ENCODE measurements around the gene SHISA2. TPM values are rescaled to one million over a fixed set of nuclear protein-coding genes. Genes with fewer than 3 reads are reported as not detected.

SHISA2 gene
- total and polyA plus RNA-seq, 4 donors, result under 0.01 to 2.1 TPM; not detected in 2

DNA sequence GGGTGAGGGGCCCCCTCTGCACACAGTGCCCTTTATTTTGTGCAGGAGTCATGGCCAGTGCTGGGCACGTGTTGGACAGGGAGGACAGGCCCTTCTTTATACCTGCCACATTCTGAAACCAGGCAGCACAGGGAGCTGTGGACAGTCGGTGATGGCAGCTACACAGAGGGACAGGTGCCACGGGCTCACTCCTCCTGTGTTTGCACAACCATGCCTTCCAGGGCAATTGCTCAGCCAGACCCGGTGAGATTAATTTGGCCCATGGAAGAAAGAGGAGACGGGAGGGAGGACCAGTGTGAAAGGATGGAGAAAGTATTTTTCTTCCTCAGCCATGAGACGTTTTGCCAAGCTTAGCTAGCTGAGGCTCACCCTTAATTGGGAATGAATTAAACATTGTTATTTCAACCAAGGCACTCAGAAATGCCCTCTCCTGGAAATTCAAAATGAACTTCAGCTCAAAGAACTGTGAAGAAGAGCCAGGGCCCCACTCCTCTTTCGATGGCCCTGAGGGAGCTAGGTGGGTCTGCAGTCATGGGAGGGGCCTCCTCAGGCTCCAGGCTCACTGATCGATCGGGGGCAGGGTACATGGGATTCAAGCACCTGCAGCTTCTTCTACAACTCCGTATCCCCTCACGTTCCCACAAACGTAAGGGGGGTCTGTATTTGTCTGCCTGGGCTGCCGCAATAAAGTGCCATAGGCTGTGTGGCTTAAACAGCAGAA lies 41.2 kb downstream of the SHISA2 start:
- Histone ChIP-seq H3K27me3 (ENCODE audit: control insufficient read depth in 4 of 4, insufficient read depth in 4 of 4, low read length in 3 of 4) (peaks cover 0 to 8% (median 3%) of the 10 kb centered on the region in 4 donors), H3K27ac (ENCODE audit: low read depth in 1 of 2, low read length in 2 of 2) (no peak overlapping the region), H3K9me3 (ENCODE audit: control insufficient read depth in 4 of 4, low read length in 3 of 4) (no peaks in the 10 kb centered on the region), H3K9ac (ENCODE audit: low read depth in 1 of 2, low read length in 2 of 2) (no peak overlapping the region), H3K4me1 (ENCODE audit: control insufficient read depth in 4 of 4, insufficient read depth in 4 of 4, low read length in 3 of 4) (no peaks in the 10 kb centered on the region), H3K4me3 (ENCODE audit: low read depth in 1 of 3, low read length in 3 of 3) (no peak overlapping the region), H3K36me3 (ENCODE audit: control insufficient read depth in 4 of 4, insufficient read depth in 3 of 4, low read depth in 1 of 4, low read length in 3 of 4) (no peaks in the 10 kb centered on the region)
- 73% methylated on average over 13 of the region's 13 CpGs for WGBS
- TF ChIP-seq HNF4A (conservative IDR thresholded peaks at IDR 0.05) (no peak), TAF1 (conservative IDR thresholded peaks at IDR 0.05) (no peak), GABPA (IDR thresholded peaks at IDR 0.05 in 1 of 2, conservative IDR thresholded peaks at IDR 0.05 in 1 of 2) (no peak), HNF4G (IDR thresholded peaks at IDR 0.05) (no peak), SP1 (IDR thresholded peaks at IDR 0.05) (no peak), YY1 (IDR thresholded peaks at IDR 0.05) (no peak), RAD21 (IDR thresholded peaks at IDR 0.05) (no peak), FOXA1 (IDR thresholded peaks at IDR 0.05) (no peak), EGR1 (IDR thresholded peaks at IDR 0.05; ENCODE audit: low read depth in 2 of 2) (no peak), FOXA2 (IDR thresholded peaks at IDR 0.05) (no peak), JUND (IDR thresholded peaks at IDR 0.05) (no peak), RXRA (IDR thresholded peaks at IDR 0.05) (no peak), NR2F2 (IDR thresholded peaks at IDR 0.05) (no peak)
- TF ChIP-seq, protein P1, sequence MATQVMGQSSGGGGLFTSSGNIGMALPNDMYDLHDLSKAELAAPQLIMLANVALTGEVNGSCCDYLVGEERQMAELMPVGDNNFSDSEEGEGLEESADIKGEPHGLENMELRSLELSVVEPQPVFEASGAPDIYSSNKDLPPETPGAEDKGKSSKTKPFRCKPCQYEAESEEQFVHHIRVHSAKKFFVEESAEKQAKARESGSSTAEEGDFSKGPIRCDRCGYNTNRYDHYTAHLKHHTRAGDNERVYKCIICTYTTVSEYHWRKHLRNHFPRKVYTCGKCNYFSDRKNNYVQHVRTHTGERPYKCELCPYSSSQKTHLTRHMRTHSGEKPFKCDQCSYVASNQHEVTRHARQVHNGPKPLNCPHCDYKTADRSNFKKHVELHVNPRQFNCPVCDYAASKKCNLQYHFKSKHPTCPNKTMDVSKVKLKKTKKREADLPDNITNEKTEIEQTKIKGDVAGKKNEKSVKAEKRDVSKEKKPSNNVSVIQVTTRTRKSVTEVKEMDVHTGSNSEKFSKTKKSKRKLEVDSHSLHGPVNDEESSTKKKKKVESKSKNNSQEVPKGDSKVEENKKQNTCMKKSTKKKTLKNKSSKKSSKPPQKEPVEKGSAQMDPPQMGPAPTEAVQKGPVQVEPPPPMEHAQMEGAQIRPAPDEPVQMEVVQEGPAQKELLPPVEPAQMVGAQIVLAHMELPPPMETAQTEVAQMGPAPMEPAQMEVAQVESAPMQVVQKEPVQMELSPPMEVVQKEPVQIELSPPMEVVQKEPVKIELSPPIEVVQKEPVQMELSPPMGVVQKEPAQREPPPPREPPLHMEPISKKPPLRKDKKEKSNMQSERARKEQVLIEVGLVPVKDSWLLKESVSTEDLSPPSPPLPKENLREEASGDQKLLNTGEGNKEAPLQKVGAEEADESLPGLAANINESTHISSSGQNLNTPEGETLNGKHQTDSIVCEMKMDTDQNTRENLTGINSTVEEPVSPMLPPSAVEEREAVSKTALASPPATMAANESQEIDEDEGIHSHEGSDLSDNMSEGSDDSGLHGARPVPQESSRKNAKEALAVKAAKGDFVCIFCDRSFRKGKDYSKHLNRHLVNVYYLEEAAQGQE (IDR thresholded peaks at IDR 0.05), result no peak
- TF ChIP-seq, protein P2, sequence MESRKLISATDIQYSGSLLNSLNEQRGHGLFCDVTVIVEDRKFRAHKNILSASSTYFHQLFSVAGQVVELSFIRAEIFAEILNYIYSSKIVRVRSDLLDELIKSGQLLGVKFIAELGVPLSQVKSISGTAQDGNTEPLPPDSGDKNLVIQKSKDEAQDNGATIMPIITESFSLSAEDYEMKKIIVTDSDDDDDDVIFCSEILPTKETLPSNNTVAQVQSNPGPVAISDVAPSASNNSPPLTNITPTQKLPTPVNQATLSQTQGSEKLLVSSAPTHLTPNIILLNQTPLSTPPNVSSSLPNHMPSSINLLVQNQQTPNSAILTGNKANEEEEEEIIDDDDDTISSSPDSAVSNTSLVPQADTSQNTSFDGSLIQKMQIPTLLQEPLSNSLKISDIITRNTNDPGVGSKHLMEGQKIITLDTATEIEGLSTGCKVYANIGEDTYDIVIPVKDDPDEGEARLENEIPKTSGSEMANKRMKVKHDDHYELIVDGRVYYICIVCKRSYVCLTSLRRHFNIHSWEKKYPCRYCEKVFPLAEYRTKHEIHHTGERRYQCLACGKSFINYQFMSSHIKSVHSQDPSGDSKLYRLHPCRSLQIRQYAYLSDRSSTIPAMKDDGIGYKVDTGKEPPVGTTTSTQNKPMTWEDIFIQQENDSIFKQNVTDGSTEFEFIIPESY (IDR thresholded peaks at IDR 0.05), result no peak
- TF ChIP-seq, protein P3, sequence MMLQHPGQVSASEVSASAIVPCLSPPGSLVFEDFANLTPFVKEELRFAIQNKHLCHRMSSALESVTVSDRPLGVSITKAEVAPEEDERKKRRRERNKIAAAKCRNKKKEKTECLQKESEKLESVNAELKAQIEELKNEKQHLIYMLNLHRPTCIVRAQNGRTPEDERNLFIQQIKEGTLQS (IDR thresholded peaks at IDR 0.05), result no peak
- TF ChIP-seq, protein P4, sequence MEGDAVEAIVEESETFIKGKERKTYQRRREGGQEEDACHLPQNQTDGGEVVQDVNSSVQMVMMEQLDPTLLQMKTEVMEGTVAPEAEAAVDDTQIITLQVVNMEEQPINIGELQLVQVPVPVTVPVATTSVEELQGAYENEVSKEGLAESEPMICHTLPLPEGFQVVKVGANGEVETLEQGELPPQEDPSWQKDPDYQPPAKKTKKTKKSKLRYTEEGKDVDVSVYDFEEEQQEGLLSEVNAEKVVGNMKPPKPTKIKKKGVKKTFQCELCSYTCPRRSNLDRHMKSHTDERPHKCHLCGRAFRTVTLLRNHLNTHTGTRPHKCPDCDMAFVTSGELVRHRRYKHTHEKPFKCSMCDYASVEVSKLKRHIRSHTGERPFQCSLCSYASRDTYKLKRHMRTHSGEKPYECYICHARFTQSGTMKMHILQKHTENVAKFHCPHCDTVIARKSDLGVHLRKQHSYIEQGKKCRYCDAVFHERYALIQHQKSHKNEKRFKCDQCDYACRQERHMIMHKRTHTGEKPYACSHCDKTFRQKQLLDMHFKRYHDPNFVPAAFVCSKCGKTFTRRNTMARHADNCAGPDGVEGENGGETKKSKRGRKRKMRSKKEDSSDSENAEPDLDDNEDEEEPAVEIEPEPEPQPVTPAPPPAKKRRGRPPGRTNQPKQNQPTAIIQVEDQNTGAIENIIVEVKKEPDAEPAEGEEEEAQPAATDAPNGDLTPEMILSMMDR (IDR thresholded peaks at IDR 0.05; ENCODE audit: low read depth, low read length, missing input control), result no peak
- TF ChIP-seq, protein P5, sequence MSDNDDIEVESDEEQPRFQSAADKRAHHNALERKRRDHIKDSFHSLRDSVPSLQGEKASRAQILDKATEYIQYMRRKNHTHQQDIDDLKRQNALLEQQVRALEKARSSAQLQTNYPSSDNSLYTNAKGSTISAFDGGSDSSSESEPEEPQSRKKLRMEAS (IDR thresholded peaks at IDR 0.05), result no peak
- no peak for DNase-seq (ENCODE audit: low spot score)

Measured in liver (tissue), 9 donors.